Subcutaneous adipose tissue (tissue), 4 donors: Measurements from ENCODE around the gene IREB2. TPM values are rescaled to one million over a fixed set of nuclear protein-coding genes. Genes with fewer than 3 reads are reported as not detected.

Experiments used
- total RNA-seq, 4 donors: library from RNA; depleted of rRNA; stranded (reverse); fragments of >200 nt; gene quantifications; one replicate each; pipeline ENCODE4 v1.1.0, GENCODE V29; 2016
- TF ChIP-seq, protein P1 (sequence below): fragments of 450-650 bp; IDR thresholded peaks from one replicate; pipeline ENCODE4 v1.5.1; 2016; ENCODE audit warnings: low read depth, mild to moderate bottlenecking, control low read depth, antibody characterized with exemption, moderate library complexity

The IREB2 gene, protein sequence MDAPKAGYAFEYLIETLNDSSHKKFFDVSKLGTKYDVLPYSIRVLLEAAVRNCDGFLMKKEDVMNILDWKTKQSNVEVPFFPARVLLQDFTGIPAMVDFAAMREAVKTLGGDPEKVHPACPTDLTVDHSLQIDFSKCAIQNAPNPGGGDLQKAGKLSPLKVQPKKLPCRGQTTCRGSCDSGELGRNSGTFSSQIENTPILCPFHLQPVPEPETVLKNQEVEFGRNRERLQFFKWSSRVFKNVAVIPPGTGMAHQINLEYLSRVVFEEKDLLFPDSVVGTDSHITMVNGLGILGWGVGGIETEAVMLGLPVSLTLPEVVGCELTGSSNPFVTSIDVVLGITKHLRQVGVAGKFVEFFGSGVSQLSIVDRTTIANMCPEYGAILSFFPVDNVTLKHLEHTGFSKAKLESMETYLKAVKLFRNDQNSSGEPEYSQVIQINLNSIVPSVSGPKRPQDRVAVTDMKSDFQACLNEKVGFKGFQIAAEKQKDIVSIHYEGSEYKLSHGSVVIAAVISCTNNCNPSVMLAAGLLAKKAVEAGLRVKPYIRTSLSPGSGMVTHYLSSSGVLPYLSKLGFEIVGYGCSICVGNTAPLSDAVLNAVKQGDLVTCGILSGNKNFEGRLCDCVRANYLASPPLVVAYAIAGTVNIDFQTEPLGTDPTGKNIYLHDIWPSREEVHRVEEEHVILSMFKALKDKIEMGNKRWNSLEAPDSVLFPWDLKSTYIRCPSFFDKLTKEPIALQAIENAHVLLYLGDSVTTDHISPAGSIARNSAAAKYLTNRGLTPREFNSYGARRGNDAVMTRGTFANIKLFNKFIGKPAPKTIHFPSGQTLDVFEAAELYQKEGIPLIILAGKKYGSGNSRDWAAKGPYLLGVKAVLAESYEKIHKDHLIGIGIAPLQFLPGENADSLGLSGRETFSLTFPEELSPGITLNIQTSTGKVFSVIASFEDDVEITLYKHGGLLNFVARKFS
- 10 to 100 TPM; 33.9 to 55.9 (median 44.1) TPM for total RNA-seq

DNA sequence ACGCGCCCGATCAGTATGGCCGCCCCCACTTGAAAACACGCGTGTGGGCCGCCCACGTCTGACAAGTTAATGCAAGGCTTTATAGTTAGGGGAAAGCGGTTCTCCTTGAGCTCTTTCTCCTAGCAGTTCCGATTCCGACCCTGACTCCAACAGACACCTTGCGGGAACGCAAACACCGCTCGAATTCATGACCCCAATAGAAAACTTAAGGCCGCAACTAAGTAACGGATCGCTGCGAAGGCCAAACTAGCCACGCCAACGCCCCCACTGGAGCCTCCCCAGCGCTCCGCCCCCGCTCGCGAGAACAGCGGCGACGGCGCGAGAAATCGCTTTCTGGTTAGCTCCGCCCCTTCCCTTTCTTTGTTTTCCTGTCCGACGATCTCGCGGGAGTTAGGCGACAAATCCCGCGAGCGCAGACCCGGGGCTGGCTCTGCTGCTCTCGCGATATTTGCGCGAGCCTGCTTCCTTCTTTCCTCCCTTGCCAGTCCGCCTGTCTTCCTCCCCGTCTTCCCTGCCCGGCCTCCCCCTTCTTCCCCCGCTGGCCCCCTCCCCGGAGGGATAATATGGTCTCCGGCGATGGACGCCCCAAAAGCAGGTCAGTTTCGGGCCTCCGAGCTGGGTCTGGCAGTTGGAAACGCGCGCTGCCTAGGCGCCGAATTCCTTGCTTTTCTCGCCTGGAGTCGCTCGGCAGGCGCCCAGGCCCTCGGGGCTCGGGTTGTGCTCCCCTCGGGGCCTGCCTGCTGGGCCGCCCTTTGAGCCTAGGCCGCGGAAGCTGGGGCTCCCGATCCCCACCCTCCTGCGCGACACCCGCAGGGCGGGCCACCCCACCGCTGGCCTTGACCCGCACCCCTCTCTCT, at the start of gene IREB2:
Gene IREB2, plus strand, starts transcription at position 455 of the 857 bp plus-strand sequence. Its CDS starts 122 bp downstream, at position 577.
- TF ChIP-seq, protein P1, sequence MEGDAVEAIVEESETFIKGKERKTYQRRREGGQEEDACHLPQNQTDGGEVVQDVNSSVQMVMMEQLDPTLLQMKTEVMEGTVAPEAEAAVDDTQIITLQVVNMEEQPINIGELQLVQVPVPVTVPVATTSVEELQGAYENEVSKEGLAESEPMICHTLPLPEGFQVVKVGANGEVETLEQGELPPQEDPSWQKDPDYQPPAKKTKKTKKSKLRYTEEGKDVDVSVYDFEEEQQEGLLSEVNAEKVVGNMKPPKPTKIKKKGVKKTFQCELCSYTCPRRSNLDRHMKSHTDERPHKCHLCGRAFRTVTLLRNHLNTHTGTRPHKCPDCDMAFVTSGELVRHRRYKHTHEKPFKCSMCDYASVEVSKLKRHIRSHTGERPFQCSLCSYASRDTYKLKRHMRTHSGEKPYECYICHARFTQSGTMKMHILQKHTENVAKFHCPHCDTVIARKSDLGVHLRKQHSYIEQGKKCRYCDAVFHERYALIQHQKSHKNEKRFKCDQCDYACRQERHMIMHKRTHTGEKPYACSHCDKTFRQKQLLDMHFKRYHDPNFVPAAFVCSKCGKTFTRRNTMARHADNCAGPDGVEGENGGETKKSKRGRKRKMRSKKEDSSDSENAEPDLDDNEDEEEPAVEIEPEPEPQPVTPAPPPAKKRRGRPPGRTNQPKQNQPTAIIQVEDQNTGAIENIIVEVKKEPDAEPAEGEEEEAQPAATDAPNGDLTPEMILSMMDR: no peak

DNA sequence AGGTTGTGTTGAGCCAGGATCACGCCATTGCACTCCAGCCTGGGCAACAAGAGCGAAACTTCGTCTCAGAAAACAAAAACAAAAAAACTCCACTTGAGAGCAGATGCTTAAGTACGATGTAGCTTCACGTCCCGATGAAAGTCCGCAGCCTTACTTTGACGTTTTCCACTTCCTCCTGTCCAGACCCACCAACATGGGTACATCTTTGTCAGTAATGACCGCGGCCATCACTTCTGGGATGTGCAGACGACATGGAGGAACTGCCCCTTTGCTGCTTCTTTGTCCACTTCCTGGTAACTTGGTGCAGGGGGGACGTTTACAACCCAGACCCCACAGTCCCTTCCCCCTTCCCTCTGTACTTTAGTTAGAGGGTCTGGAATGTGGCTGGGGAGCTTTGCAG, 49.2 kb upstream of the IREB2 start:
- TF ChIP-seq, protein P1: no peak

DNA sequence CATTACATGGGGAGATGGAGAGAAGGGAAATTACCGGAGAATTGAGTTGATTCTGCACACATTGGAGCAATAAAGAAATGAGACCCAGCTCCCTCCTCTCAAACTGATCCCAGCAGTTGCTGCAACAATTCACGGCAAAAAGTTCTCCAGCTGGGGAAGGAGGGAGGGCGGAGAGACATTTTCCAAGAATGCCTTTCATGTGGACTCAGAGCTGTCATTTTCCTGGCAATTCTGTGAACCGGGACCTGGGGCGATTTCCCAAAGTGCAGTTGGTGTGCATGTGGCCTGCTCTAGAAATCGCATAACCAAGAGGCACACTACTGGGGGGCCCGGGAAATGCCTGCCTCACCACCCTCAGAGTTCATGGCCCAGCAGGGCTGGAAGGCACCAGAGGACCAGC, 48.7 kb upstream of the IREB2 start:
- TF ChIP-seq, protein P1: no peak

DNA sequence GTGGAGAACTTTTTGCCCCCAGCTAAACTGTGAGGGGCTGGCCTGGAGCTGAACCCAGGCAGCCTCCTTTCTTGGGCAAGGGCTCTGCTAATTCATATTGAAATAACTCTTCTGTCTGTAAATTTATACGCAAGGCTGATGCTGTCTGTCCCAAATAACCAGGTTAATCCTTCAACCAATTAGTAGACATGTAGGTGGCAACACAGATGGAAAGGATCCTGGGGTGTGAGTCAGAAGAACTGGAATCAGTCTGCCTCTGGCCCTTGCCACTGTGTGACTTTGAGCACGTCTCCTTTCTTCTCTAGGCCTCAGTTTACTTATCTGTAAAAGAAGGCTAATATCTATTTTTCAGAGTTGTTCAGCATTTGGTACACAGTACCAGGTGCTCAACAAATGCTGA, 48.3 kb upstream of the IREB2 start:
- TF ChIP-seq, protein P1: no peak

DNA sequence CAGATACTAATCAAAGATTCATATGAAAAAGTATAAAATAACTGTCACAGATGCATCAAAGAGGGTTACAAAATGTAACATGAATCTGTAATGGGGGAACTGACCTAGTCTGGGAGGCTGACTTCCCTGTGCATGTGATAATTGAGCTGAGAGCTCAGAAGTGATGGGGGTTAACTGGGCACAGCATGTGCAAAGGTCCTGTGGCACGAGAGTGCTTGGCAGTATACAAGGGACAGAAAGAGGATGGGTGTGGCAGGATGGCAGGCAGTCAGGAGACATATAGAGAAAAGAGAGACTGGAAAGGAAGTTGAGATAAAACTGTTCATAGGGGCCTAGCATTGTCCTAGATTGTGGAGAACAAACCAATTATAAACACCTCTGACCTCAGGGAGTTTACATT, 47.8 kb upstream of the IREB2 start:
- TF ChIP-seq, protein P1: no peak

DNA sequence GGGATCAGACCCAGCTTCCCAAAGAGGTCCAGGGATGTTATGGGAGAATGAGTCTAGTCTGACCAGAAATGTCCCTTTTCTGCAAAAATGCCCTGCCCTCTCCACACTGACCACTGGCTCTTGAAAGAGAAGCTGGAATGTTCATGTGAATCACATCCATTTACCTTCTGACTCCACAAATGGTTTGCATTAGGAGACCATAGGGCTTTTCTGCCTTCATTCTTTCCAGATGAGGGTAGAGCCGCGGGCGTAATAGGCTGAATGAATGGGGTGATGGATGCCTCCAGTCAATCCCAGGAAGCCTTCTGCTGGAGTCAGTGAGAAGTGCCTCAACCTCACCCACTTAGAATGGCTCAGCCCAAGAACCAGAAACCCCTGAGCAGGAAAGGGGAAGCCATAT, 47.2 kb upstream of the IREB2 start:
- TF ChIP-seq, protein P1: no peak
